HG02759 (cell line): Measurements from ENCODE around the gene IFNGR2.
"Not testable (repeated sequence)": the region's sequence is repeated elsewhere in the genome, so short reads cannot be mapped to it uniquely, and the experiment has no call there.

Experiments
- ATAC-seq: cut with Tn5 transposase; IDR thresholded peaks from one replicate; pipeline ENCODE4 v1.9.1; 2021; ENCODE audit warnings: mild to moderate bottlenecking, moderate library complexity; ENCODE audit not compliant: unreplicated experiment

Gene IFNGR2

DNA sequence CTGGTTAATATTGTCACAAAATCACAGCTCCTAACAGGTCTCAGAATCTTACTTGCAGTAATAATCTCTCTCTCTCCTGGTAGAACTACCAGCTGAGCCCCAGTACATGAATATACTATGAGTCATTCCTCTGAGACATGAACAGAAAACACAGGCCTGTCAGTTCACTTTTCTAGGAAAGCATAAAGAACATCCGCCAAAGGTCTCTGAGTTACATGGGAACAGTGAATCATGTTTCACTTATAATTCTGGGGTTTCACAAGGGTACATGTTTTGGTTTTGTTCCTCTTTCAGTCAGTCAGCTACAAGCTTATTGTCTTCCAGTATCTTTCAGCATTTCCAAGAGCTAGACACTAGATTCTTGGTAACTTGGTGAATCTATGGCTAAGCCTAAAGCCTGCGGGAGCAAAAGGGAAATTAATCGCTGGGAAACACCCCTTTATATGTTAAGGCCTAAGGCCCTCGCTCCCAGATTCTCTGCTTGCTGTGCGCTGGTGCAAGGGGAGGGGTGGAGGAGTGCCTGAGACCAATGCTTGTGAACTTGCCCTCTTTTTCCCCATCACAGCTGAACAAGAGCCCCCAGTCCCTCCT lies 31.7 kb downstream of the IFNGR2 start:
- peak; percentile 89 for ATAC-seq

DNA sequence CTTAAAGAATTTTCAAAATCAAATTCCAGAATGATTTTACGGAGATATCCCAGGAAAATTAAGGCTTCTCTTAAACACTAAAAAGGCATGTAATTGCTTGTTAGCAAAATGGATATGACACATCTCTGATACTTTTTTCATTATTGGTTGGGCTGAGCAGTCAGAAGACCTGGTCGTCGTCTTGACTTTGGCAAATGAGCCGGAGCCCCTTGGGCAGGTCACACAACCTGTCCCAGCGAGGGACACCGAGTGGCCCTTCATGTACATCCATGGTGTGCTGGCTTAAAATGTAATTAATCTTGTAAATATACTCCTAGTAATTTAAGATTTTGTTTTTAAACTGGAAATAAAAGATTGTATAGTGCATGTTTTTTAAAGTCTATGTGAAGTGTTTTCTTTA lies 33.9 kb downstream of the IFNGR2 start:
- ATAC-seq = no peak

DNA sequence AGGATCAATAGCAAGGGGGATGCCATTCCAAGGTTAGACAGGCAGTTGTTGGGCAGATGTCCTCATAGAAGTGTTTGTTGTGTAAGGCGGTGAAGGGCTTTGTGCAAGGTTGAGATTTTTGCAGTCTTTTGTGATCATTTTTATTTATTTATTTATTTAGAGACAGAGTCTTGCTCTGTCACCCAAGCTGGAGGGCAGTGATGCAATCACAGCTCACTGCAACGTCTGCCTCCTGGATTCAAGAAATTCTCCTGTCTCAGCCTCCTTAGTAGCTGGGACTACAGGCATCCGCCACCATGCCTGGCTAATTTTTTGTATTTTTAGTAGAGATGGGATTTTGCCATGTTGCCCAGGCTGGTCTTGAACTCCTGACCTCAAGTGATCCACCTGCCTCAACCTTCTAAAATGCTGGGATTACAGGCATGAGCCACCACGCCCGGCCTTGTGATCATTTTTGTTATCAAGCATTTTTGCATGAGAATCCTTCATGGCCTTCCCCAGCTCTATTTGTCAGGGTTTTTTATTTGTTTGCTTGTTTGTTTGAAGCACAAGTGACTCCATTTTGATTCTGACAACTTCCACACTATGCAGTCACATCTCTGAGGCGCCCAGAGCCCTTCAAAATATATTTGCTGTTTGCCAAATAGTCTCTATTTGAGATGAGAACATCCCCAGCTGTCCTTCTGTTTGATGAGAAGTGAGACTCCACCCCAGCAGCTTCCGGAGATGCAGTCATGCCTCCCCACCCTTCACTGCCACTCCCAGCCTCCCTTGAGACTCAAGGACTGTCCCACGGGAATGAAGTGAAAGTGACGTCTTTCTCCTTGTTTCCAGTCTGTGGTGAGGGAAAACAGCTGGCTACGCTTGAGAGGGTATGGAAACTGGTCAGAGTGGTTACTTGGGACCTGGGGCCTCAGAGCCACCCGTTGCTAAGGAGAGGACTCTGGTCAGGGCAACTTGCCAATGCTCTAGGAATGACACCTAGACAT lies 38.6 kb downstream of the IFNGR2 start:
- ATAC-seq = peak; percentile 72

DNA sequence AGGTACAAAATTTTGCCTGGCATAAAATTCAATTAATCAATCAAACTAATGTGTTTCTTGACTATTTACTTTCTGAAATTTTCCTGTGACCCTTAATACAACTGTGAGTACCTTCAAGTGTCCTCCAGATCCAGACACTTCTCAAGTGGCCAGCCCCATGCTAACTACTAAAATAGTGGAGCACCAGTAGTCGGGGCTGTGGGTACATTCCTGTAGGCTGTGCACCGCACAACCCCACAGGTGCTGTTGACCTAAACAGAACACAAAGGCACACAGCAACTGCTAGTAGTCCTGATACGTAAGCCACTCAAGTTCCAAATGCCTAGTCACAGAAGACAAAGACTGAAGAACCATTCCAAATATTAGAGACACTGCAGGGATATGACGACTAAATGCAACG lies 40.0 kb downstream of the IFNGR2 start:
- no peak for ATAC-seq

DNA sequence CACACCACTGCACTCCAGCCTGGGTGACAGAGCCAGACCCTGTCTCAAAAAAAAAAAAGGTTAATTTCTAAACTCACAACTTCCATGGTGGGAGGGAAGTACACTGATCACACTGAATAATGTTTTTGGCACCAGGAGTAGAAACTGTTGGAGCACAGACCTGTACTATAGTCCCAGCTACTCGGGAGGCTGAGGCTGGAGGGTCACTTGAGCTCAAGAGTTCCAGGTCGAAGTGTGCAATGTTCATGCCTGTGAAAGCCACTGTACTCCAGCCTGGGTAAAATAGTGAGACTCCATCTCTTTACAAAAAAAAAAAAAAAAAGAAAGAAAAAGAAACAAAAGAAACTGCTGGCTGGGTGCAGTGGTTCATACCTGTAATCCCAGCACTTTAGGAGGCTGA lies 41.3 kb downstream of the IFNGR2 start:
- no peak for ATAC-seq

DNA sequence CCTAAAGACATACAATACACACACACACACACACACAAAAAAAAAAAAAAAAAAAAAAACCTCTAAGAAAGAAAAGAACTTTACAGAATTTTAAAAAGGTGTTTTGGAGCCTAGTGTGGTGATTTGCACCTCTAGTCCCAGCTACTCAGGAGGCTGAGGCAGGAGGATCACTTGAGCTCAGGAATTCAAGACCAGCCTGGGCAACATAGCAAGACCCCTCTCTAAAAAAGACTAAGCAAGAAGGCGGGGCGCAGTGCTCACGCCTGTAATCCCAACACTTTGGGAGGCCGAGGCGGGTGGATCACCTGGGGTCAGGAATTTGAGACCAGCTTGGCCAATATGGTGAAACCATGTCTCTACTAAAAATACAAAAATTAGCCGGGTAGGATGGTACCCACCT lies 43.4 kb downstream of the IFNGR2 start:
- not testable (repeated sequence) for ATAC-seq

DNA sequence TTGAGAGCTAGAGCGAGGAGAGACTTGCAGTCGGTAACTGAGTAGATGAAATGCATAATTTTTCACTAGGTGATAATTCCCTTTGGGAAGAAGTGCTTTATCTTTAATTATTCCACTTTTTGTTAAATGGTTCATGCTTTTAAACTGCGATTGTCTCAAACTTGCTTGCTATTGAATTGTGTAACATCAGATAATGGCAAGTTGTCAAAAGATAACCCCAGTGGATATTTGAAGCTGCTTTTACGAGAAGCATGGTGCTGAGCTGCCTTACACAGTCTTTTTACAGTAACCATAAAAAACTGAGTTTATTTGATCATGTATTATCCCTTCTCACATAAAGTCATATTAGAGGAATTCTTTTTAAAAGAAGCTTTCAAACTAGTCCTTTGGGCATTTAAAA lies 46.4 kb downstream of the IFNGR2 start:
- no peak for ATAC-seq

DNA sequence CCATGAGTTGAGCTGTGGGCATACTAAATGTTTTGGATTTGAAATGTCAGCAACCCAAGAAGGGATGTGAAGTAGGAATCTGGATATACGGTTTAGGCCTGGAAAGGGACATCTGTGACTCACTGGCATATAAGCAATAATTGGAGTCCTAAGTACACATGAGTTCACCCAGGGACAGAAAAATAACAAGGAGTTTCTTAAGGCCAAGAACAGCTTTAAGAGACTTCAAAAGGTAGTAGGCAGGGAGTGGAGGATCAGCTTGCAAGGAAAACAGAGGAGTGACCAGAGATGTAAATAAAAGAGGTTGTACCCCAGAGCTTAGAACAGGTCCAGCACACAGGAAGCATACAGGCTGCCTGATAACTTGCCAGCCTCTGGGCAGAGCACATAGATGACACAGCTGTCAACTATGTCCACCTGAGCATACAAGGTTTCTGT lies 48.4 kb downstream of the IFNGR2 start:
- no peak for ATAC-seq

DNA sequence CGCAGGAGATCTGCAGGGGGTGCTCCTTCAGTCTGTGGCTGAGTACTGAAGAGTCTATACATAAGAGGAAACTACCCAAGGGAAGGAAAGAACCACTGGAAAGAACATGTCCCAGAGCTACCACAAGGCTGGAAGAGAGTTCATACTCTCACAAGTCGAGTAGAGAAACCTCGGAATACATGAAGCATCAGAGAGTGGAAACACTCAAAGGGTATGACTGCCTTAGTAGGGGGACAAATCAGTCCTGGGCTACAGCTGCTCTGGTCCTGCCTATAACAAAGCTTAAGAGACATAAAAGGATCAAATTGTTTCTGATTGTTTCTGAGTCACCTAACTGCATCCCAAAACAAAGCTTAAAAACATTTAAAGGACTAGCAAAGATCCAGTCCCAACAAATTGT lies 49.1 kb downstream of the IFNGR2 start:
- ATAC-seq = no peak

DNA sequence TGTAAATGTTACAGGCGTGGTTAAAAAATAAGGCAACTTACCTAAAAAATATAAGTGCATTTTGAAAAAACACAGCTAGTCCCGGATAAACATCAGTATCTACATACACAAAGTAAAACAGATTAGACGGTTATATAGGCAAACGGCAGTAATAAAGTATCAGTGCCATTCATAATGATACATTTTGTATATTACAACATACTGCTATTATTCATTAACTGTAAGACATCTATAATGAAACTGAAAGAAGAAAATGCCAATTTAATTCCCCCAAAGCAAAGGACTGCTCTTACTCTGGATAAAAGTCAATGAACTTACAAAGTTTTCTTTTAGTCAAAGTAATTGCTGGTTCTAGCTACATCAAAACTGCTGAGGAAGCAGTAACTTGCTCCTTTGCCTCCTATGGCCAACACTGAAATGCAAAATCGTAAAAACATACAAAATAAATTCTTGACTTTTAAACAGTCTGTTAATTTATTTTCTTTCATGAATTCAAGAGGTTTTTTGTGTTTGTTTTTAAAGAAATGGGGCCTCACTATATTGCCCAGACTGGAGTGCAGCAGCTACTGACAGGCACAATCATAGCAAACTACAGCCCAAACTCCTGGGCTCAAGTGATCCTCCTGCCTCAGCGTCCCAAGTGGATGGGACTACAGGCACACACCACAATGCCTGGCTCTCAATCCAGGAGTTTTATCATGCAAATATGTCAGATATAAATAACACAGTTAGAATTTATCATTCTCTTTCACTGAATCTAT lies 52.7 kb downstream of the IFNGR2 start:
- no peak for ATAC-seq

DNA sequence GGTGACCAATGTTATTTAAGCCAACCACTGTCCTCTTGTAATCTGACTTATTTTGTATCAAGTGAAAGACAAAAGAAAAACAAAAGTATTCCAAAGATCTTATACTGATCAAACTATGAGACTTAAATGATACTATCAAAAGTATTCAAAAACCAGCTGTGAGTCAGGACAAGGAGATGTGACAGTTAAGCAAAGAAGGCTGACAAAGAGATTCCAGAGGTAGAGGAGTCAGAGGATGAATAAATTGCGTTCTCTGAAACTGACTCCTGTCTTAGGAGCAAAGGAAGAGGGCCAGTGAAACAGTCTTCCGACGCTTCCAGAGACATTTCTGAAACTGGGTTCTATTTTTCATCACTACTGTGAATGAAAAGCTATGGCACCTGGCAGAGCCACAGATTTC lies 55.6 kb downstream of the IFNGR2 start:
- no peak for ATAC-seq

DNA sequence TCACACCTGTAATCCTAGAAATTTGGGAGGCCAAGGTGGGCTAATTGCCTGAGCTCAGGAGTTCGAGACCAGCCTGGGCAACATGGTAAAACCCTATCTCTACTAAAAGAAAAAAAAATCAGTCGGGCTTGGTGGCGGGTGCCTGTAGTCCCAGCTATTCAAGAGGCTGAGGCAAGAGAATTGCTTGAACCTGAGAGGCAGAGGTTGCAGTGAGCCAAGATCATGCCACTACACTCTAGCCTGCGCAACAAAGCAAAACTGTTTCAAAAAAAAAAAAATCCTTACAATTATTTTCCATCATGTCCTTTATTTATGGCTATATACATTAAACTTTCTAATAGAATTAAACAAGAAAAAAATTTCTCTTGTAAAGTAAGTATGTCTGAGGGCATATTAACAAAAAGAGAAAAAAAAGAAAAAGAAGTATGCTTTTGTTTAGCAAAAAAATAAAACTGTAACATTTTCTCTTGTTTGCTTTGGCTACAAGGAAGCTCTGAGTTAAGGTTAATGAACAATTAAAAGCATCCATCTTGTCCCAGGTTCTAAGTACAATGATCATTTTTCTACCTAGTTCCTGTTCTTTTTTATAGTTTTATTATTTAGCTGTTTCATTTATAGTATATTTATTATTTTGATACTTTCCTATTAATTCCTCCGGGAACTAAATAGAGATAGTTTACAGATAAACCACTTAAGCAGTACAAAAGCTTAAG lies 58.5 kb downstream of the IFNGR2 start:
- ATAC-seq = no peak

DNA sequence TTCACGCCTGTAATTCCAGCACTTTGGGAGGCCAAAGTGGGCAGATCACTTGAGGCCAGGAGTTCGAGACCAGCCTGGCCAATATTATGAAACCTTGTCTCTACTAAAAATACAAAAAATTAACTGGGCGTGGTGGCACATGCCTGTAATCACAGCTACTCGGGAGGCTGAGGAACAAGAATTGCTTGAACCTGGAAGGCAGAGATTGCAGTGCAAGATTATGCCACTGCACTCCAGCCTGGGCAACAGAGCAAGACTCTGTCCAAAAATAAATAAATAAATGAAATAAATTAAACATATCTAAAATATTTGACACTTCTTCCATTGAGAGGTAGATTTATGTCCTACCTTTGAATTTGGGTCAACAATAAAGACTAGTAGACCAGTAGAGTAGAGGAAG lies 66.0 kb downstream of the IFNGR2 start:
- ATAC-seq = not testable (repeated sequence)

DNA sequence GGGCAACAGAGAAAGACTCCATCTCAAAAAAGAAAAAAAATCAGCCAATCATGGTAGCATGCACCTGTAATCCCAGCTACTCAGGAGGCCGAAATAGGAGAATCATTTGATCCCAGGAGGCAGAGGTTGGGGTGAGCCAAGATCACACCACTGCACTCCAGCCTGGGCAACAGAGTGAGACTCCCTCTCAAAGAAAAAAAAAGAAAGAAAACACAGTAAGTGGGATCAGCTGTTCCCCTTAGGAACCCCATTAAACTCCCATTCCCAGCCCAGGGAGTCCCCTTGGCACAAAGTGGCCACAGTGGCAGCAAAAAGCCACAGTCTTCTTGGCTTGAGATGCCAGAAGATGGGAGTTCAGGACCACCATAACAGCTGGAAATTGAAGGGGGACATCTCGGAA lies 67.5 kb downstream of the IFNGR2 start:
- ATAC-seq = no peak

DNA sequence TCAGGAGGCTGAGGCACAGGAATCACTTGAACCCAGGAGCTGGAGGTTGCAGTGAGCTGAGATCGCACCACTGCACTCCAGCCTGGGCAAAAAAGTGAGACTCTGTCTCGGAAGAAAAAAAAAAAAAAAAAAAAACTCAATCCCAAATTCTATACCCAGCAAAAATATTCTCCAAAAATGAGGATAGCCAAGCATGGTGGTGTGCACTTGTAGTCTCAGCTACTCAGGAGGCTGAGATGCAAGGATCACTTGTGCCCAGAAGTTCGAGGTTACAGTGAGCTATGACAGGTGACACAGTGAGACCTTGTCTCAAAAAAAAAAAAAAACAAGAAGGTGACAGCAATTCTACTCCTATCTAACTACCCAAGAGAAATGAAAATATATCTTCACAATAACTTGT lies 70.1 kb downstream of the IFNGR2 start:
- ATAC-seq = no peak

DNA sequence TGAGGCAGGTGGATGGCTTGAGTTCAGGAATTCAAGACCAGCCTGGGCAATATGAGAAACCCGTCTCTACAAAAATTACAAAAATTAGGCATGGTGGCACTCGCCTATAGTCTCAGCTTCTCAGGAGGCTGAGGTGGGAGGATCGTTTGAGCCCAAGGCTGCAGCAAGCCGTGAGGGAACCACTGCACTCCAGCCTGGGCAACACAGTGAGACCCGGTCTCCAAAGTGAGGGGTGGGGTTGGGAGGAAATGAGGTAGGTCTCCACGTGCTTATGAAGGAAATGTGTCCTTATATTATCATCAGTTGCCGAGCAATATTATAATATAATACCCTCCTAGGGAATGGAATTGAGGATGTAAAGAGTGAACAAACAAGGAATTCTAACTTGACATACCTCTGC lies 73.9 kb downstream of the IFNGR2 start:
- ATAC-seq = no peak

DNA sequence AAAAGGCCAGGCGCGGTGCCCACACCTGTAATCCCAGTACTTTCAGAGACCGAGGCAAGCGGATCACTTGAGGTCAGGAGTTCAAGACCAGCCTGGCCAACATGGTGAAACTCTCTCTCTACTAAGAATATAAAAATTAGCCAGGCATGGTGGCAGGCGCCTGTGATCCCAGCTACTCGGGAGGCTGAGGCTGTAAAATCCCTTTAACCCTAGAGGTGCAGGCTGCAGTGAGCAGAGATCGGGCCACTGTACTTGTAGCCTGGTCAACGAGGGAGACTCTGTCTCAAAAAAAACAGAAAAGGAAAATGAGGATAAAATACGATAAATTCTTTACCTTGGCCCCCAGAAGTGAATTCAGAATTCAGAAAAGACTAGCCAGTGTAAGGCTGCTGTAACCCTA lies 75.0 kb downstream of the IFNGR2 start:
- ATAC-seq = no peak

DNA sequence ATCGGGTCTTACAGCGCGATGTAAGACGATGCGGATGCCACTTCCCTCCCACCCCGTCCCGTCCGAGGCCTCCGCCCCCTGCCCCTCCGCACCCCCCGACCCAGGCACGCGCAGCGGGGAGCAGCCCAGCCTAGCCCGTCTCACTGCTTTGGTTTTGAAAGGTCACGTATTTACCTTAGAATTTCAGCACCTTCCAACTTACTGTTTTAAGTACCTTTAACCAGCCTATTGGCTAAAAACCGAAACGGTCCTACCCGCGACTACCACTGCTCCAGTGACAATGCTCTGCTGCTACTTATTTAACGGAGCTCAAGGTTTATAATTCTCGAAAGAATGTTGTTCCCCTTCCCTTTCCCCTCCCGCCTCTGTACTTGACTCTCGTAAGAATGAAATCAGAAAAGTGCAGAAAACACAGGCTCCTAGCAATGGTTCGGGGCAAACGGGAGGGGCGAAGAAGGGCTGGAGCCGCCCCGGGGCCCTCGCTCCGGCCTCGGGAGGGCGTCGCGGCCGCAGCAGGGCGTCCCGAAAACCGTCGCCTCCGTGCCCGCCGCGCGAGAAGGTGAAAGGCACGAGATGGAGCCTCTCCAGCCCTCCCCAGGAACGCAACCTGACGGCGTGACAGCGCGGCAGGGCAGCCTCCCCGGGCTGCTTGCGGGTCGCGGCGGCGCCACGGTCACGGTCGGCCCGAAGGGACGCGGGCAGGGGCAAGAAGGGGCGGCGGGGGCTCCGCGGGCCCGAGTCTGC lies 75.9 kb downstream of the IFNGR2 start:
- peak; percentile 27 for ATAC-seq

DNA sequence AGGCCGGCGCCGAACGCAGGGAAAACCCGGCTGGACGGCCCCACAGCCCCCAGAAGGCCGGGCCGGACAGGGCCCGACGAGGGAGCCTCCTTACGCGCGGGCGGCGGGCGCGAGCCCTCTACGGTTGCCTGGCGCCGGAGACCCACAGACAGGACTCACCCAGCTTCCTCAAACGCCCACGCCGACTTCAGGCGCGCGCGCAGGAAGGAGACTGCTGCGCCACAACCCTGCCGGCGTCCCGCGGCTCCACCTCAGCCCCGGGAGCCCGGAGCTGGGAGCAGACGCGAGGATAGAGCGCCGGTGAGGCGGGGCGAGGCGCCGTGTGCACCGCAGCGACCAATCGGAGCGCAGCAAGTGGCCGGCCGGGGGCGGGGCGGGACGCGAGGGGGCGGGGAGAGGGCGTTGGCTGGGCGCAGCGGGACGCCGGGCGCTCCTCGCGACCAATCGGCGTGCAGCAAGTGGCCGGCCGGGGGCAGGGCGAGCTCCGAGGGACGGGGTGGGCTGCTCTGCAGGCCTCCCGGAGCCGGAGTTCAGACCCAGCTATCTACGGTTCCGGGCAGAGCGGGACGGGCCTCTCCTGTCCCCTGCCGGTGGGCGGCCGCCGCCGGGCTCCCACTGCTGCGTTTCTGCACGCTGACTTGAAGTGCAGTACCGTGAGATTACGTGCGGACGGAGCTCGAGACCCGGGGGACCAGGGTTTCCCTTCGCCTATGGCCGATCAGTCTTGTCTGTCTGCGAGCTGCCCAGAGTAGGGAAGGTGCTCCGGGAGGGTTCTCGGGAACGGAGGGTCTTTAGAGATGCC lies 76.7 kb downstream of the IFNGR2 start, which contains the start of gene TMEM50B:
Gene TMEM50B (minus strand): TSS at position 296 of the 802 bp plus-strand sequence. CDS start 11,089 bp downstream, outside the sequence.
- ATAC-seq = peak; percentile 92
